Activated naive CD4-positive, alpha-beta T cell treated with anti-CD3 and anti-CD28 coated beads for 36 hours (primary cell): ENCODE data around the gene FAT3. TPM values are rescaled to one million over a fixed set of nuclear protein-coding genes. Genes with fewer than 3 reads are reported as not detected.

ENCODE experiments used
- CTCF ChIA-PET: fragments of 350-600 bp; sonication (Branson Sonifier 250); formaldehyde crosslinking; loops from one replicate; lab custom pipeline; 2021; ENCODE audit warnings: antibody characterized with exemption; lab: Charles Lee
- DNase-seq: peaks from one replicate; pipeline ENCODE4 v3.0.0-alpha.2; 2020
- H3K27ac Mint-ChIP-seq: one replicate; pipeline ENCODE4 v1.8.0; 2021; ENCODE audit warnings: mild to moderate bottlenecking, mixed read lengths
- H3K27me3 Mint-ChIP-seq: one replicate; pipeline ENCODE4 v1.8.0; 2021; ENCODE audit warnings: low read depth, mixed read lengths
- H3K36me3 Mint-ChIP-seq: one replicate; pipeline ENCODE4 v1.8.0; 2021; ENCODE audit warnings: low read depth, mixed read lengths
- H3K4me1 Mint-ChIP-seq: one replicate; pipeline ENCODE4 v1.8.0; 2021; ENCODE audit warnings: low read depth, mixed read lengths
- H3K4me3 Mint-ChIP-seq: one replicate; pipeline ENCODE4 v1.8.0; 2021; ENCODE audit warnings: mild to moderate bottlenecking, moderate library complexity, mixed read lengths
- H3K9me3 Mint-ChIP-seq: one replicate; pipeline ENCODE4 v1.8.0; 2021; ENCODE audit warnings: mixed read lengths
- intact Hi-C: fragments of 100-400 bp; cut with micrococcal nuclease; formaldehyde crosslinking; loops from one replicate; pipeline ENCODE4 v1.15.1; 2023
- total RNA-seq, 2 experiments: library from RNA; stranded (reverse); gene quantifications; one replicate each; pipeline ENCODE4 v1.2.3, GENCODE V29; 2021

FAT3 gene
- total RNA-seq, 2 experiments from 2014 or later: not detected

DNA sequence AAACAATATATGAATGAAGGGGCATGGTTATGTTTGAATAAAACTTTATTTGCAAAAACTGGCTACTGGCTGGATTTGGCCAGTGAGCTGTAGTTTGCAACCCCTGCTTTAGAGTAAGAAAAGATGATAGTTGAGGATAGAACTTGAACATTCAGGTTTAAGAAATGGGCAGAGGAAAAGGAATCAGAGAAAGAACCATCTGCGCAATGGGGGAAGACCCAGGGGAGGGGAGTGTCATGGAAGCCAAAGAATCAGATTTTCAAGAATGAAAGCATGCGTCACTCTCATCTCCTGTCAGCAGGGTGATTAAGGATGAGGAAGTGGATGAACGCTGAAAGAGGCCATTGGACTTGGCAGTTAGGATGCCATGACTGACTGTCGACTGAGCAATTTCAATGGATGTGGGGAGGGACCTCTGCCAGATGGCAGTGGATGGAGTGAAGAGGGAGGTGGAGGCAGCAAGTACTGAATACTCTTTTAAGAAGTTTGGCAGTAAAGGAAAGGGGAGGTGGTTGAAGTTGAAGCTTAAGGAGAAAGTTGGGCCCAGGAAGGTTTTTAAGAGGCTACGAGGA is 21.2 kb downstream of the FAT3 start:
- H3K4me1 Mint-ChIP-seq: no peaks in the 10 kb centered on the region
- no peaks in the 10 kb centered on the region for H3K27me3 Mint-ChIP-seq
- no peak for DNase-seq
- no peaks in the 10 kb centered on the region for H3K36me3 Mint-ChIP-seq
- intact Hi-C loops: no loop called here
- no peak overlapping the region for H3K4me3 Mint-ChIP-seq
- no peaks in the 10 kb centered on the region for H3K9me3 Mint-ChIP-seq
- H3K27ac Mint-ChIP-seq: no peak overlapping the region
- CTCF ChIA-PET: no interaction called here

DNA sequence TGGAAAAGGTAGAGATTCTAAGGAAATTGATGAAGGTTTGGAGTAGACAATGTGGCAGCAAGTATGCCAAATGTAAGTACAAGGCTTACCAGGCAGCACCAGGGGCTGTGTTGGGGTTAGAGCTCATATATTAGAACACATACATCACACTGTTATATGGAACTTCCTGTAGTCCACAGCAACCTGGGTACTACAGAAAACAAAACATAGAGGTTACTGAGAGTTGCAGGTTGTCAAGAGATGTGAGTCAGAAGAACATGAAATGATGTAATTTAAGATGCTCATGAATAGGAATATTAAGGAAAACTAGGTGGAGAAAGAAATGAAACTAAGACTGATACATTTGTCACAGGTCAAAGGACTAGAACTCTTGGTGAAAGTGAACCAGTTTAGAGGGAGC is 22.0 kb downstream of the FAT3 start:
- CTCF ChIA-PET: interaction anchor here (0.6 kb wide), 1 partner anchor 312 kb away, joined by 3 read pairs; no protein-coding TSS in a partner anchor
- H3K4me1 Mint-ChIP-seq: no peaks in the 10 kb centered on the region
- no peaks in the 10 kb centered on the region for H3K9me3 Mint-ChIP-seq
- no peak overlapping the region for H3K4me3 Mint-ChIP-seq
- H3K27ac Mint-ChIP-seq: no peak overlapping the region
- intact Hi-C loops: no loop called here
- H3K36me3 Mint-ChIP-seq: no peaks in the 10 kb centered on the region
- no peak for DNase-seq
- H3K27me3 Mint-ChIP-seq: no peaks in the 10 kb centered on the region

DNA sequence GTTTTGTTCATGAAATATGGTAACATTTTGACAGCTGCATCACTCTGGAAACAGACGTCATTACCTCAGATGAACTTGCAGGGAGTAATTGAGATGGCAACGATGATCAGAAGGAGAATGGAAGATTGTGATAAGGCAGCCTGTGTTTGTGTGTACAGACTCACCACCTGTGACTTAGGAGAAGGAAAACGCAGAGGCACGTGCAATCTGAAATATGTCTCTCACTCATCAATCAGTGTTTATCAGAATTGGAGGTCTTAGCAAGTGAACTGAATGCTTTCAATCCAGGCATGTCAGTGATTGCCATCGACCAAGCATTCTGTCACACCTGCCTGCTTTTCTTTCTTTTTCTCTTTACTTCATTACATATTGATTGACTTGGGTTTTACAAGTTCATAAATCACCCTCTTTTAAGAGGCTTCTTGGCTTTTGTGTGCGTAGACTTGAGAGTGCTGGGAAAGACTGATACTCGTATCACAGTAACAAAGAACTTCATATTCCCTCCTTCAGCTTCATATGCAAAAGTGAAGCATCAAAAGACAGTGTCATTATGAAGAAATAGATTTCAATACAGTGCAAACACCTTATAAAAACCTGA is 24.6 kb downstream of the FAT3 start:
- CTCF ChIA-PET: no interaction called here
- no peak for DNase-seq
- no peaks in the 10 kb centered on the region for H3K36me3 Mint-ChIP-seq
- no peaks in the 10 kb centered on the region for H3K4me1 Mint-ChIP-seq
- intact Hi-C loops: no loop called here
- no peak overlapping the region for H3K4me3 Mint-ChIP-seq
- no peak overlapping the region for H3K27ac Mint-ChIP-seq
- H3K9me3 Mint-ChIP-seq: peaks cover 2% of the 10 kb centered on the region
- no peaks in the 10 kb centered on the region for H3K27me3 Mint-ChIP-seq

GRCh38 chr11:92251980-92252379 is 27.4 kb downstream of the FAT3 start:
- peaks cover 2% of the 10 kb centered on the region for H3K9me3 Mint-ChIP-seq

GRCh38 chr11:92253421-92253820 is 28.8 kb downstream of the FAT3 start:
- Mint-ChIP-seq H3K4me1 (no peaks in the 10 kb centered on the region), H3K9me3 (peaks cover 2% of the 10 kb centered on the region), H3K27ac (no peak overlapping the region), H3K4me3 (no peak overlapping the region), H3K36me3 (no peaks in the 10 kb centered on the region), H3K27me3 (no peaks in the 10 kb centered on the region)
- intact Hi-C loops: no loop called here
- no peak for DNase-seq
- CTCF ChIA-PET: no interaction called here

More at GRCh38 chr11:92251980-92252379, 27.4 kb downstream of the FAT3 start:
- no peak overlapping the region for H3K27ac Mint-ChIP-seq
- intact Hi-C loops: no loop called here
- CTCF ChIA-PET: no interaction called here
- no peak for DNase-seq
- no peaks in the 10 kb centered on the region for H3K4me1 Mint-ChIP-seq
- no peaks in the 10 kb centered on the region for H3K36me3 Mint-ChIP-seq
- H3K27me3 Mint-ChIP-seq: no peaks in the 10 kb centered on the region
- H3K4me3 Mint-ChIP-seq: no peak overlapping the region

DNA sequence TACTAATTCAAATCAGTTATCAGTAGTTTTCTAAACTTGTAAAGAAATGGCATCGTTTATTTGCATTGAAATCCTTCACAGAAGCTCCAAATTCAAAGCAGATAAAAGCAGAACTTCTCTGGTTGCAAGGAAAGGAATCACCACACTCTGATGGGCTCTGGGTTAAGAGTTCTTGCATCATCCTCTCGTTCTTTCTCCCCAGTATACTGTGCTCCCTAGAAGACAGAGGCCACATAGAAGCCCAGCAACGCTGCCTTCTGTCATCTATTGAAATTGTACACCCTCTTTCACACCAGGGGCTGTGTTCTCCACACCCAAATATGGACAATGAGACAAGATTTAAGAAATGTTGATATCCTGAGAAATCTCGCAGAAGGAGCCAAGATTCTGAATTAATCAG is 29.3 kb downstream of the FAT3 start:
- Mint-ChIP-seq H3K9me3 (peaks cover 2% of the 10 kb centered on the region), H3K27ac (no peak overlapping the region), H3K4me3 (no peak overlapping the region), H3K4me1 (no peaks in the 10 kb centered on the region), H3K36me3 (no peaks in the 10 kb centered on the region), H3K27me3 (no peaks in the 10 kb centered on the region)
- intact Hi-C loops: no loop called here
- DNase-seq: no peak
- CTCF ChIA-PET: no interaction called here

GRCh38 chr11:92257536-92257935 is 32.9 kb downstream of the FAT3 start:
- Mint-ChIP-seq H3K36me3 (no peaks in the 10 kb centered on the region), H3K27ac (no peak overlapping the region), H3K27me3 (no peaks in the 10 kb centered on the region), H3K4me1 (no peaks in the 10 kb centered on the region), H3K9me3 (peaks cover 2% of the 10 kb centered on the region), H3K4me3 (no peak overlapping the region)
- CTCF ChIA-PET: no interaction called here
- intact Hi-C loops: no loop called here
- no peak for DNase-seq

GRCh38 chr11:92259861-92260260 is 35.2 kb downstream of the FAT3 start:
- intact Hi-C loops: no loop called here
- CTCF ChIA-PET: no interaction called here
- H3K36me3 Mint-ChIP-seq: no peaks in the 10 kb centered on the region
- H3K4me1 Mint-ChIP-seq: no peaks in the 10 kb centered on the region
- no peak overlapping the region for H3K27ac Mint-ChIP-seq
- no peak overlapping the region for H3K4me3 Mint-ChIP-seq
- no peaks in the 10 kb centered on the region for H3K27me3 Mint-ChIP-seq
- no peak for DNase-seq
- no peaks in the 10 kb centered on the region for H3K9me3 Mint-ChIP-seq

- CTCF ChIA-PET: no interaction called here
These were observed 39.7 kb downstream of the FAT3 start for GRCh38 chr11:92264350-92264749.

GRCh38 chr11:92266806-92267205 is 42.2 kb downstream of the FAT3 start:
- H3K27ac Mint-ChIP-seq: no peak overlapping the region
- no peak overlapping the region for H3K4me3 Mint-ChIP-seq
- DNase-seq: no peak
- no peaks in the 10 kb centered on the region for H3K36me3 Mint-ChIP-seq
- H3K27me3 Mint-ChIP-seq: no peaks in the 10 kb centered on the region
- CTCF ChIA-PET: no interaction called here
- no peaks in the 10 kb centered on the region for H3K4me1 Mint-ChIP-seq
- intact Hi-C loops: no loop called here
- peaks cover 6% of the 10 kb centered on the region for H3K9me3 Mint-ChIP-seq

More at GRCh38 chr11:92264350-92264749, 39.7 kb downstream of the FAT3 start:
- no peaks in the 10 kb centered on the region for H3K36me3 Mint-ChIP-seq
- no peak overlapping the region for H3K27ac Mint-ChIP-seq
- DNase-seq: no peak
- H3K4me1 Mint-ChIP-seq: no peaks in the 10 kb centered on the region
- intact Hi-C loops: no loop called here
- no peaks in the 10 kb centered on the region for H3K27me3 Mint-ChIP-seq
- H3K4me3 Mint-ChIP-seq: no peak overlapping the region
- no peaks in the 10 kb centered on the region for H3K9me3 Mint-ChIP-seq

GRCh38 chr11:92267278-92267677 is 42.7 kb downstream of the FAT3 start:
- Mint-ChIP-seq H3K27me3 (no peaks in the 10 kb centered on the region), H3K9me3 (peaks cover 6% of the 10 kb centered on the region), H3K36me3 (no peaks in the 10 kb centered on the region), H3K4me1 (no peaks in the 10 kb centered on the region), H3K4me3 (no peak overlapping the region), H3K27ac (no peak overlapping the region)
- DNase-seq: no peak
- CTCF ChIA-PET: no interaction called here
- intact Hi-C loops: no loop called here

GRCh38 chr11:92267968-92268367 is 43.4 kb downstream of the FAT3 start:
- no peak for DNase-seq
- intact Hi-C loops: no loop called here
- Mint-ChIP-seq H3K27me3 (no peaks in the 10 kb centered on the region), H3K4me1 (no peaks in the 10 kb centered on the region), H3K9me3 (peaks cover 6% of the 10 kb centered on the region), H3K4me3 (no peak overlapping the region), H3K27ac (no peak overlapping the region), H3K36me3 (no peaks in the 10 kb centered on the region)
- CTCF ChIA-PET: no interaction called here

DNA sequence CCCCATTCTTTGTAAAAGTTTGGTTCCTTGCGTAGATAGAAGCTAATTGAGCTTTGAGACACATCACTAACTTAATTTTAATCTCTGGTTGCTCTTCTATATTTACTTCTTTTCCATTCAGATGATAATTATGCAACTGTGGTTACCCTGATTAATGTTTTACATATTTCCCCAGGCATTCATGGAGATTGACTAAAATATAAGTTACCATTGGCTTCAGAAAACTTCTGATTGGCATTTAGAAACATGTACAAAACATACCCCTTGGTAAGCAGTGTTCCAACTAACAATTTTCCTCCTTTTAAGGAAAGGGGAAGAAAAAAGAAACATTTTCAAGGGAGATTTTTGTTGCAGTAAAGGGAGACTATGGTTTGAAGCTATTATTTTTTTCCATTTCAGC is 43.9 kb downstream of the FAT3 start:
- H3K27me3 Mint-ChIP-seq: no peaks in the 10 kb centered on the region
- CTCF ChIA-PET: no interaction called here
- DNase-seq: no peak
- no peaks in the 10 kb centered on the region for H3K36me3 Mint-ChIP-seq
- intact Hi-C loops: no loop called here
- H3K9me3 Mint-ChIP-seq: peaks cover 6% of the 10 kb centered on the region
- H3K4me1 Mint-ChIP-seq: no peaks in the 10 kb centered on the region
- no peak overlapping the region for H3K4me3 Mint-ChIP-seq
- no peak overlapping the region for H3K27ac Mint-ChIP-seq
